ENCODE data around the gene MOCOS.
"Not testable (repeated sequence)": the region's sequence is repeated elsewhere in the genome, so short reads cannot be mapped to it uniquely, and the experiment has no call there.

Gene MOCOS

DNA sequence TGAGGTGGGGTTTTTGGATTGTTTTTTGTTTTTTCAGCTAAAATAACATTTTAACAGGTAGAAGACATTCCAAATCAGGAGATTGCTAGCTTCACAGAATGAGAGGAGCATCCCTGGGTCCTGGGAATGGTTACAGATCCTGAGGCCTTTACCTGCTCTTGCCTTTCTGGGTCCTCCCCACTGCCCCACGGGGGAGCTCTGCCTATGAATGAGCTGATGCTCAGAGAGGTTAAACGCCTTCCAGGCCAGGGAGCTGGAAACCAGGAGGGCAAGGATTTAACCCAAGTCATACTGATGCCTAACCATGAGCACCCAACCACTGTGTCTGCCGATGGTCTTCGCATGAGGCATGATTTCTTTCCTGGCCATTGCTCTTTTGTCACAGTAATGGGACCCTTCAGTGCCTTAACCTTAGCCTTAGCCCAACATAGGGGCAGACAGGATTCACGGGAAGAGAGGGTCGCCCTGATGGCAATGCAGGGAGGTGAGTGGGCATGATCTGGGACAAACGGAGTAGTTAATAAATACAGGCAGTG is 16.1 kb downstream of the MOCOS start:
- DNase-seq: no peak

DNA sequence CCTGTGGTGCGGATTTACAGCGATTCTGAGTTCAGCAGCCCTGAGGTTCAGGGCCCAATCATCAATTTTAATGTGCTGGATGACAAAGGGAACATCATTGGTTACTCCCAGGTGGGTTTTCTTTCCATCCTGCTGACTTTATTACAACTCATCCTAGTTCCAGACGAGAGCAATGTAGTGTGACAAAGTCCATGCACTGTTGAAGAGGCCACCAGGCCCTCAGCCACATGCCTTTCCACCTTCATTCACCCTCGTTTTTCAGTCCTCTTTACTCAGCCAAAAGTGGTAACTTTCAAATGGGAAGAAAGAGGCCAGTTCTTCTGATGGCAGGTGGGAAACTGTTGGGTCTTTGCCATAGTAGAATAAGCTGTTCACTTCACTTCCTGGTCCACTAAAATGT is 17.9 kb downstream of the MOCOS start:
- no peak for DNase-seq

DNA sequence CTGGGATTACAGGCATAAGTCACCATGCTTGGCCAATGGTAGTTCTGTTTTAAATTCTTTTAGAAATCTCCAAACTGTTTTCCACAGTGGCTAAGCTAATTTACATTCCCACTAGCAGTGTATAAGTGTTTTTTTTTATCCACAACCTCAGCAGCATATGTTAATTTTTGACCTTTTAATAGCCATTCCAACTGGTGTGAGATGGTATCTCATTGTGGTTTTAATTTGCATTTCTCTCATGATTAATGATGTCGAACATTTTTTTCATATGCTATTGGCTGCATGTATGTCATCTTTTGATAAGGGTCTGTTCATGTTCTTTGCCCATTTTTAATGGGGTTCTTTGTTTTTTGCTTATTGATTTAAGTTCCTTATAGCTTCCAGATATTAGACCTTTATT is 20.0 kb downstream of the MOCOS start:
- no peak for DNase-seq

DNA sequence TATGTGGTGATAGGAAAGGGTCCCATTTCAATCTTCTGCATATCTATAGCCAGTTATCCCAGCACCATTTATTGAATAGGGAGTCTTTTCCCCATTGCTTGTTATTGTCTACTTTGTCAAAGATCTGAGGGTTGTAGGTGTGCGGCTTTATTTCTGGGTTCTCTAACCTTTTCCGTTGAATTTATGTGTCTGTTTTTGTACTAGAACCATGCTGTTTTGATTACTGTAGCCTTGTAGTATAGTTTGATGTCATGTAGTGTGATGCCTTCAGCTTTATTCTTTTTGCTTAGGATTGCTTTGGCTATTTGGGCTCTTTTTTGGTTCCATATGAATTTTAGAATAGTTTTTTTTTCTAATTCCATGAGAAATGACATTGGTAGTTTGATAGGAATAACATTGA is 20.7 kb downstream of the MOCOS start:
- DNase-seq: not testable (repeated sequence)

DNA sequence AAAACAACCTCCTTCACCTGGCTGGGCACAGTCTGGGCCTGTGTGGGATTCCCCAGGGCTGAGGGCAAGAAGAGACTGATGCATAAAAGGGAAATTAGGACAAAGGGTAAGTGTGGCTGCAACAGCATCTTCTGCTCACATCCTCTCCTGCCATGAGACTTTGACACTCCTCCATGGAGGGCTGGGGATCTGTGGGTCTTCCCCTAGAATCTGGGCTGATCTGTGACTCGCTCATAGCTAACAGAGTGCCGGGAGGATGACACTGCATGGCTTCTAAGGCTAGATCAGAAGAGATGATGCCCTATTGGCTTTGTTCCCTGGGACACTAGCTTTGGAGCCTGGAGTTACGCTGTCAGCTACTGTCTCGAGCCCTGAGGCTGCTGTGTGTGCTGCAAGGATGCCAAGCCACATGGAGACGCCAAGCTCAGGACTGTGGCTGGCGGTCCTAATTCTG is 24.3 kb downstream of the MOCOS start:
- no peak for DNase-seq

DNA sequence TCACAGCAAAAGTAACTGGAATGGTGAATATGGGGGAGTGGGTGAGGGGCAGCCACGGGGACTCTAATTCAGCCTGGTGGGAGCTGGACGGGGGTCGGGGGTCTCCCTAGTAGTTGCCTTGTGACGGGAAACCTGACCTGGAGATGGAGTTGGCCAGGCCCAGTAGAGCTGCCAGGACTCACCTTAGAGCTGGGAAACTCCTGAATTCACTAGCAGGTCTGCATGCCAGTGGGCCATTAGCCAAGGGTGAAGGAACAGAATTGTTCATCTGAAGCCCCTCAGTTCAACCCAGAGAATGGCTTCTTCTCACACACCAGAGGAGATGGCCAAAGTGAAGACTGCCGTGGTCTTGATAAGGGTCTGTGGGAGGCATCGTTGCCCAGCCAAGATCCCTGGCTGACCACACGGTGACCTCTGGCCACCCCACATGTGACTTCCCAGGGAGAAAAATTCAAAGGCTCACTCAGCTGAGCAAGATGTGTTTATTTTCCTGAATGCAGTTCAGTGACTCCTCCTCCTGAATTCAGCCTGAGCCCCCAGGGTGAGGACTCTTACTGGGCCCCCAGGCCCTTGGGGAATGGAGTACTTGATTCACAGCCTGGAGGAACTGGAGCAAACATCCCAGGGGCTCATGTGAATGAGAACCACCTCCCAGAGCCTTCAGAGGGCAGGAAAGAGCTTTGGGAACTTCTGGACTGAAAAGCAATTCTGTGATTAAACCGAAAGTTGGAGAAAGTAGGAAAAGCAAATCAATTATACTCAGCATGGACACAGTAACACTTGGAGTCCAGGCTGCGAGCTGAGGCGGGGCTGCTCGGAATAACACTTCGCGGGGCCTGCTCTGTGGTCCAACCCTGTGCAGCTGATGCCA is 25.2 kb downstream of the MOCOS start:
- no peak for DNase-seq

DNA sequence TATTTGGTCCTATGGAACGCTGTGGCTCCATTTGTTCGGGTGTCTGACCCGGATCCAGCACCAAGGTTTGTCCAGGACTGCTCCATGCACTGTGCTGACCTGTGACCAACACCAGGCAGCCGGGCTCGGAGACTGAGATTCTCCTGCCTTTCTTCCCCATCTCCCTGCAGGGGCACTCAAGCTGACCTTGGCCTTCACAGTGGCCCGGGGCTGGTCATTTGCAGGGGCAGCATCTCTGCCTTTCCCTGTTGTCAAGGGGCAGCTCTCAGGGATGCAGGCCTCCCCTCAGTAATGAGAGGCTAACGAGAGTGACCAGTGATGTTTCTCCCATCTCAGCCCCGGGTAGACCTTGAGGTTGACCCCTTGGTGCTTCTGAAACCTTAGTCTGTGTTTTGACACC is 27.5 kb downstream of the MOCOS start:
- no peak for DNase-seq

DNA sequence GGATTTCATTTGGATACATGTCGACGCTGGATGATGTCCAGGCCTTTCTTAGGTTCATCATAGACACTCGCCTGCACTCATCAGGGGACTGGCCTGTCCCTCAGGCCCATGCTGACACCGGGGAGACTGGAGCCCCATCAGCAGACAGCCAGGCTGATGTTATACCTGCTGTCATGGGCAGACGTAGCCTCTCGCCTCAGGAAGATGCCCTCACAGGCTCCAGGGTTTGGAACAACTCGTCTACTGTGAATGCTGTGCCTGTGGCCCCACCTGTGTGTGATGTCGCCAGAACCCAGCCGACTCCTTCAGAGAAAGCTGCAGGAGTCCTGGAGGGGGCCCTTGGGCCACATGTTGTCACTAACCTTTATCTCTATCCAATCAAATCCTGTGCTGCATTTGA is 28.3 kb downstream of the MOCOS start:
- DNase-seq: no peak

DNA sequence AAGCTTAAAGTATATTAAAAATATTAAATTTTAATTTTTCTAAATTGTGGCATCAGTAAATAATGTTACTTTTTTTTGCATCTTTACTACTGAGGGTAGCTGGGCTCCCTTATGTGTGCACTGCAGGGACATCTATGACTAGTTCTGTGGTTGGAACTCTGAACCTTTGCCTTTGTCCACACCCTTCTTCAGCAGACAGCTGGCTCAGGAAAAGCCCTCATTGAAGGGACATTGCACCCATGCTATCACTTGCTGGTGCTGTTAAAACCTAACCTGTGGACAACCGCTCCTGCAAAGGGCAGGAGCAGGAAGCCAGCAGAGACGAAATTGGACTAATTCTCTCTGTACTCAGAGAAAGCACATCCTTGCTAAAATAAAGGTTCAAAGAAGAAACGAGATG is 30.1 kb downstream of the MOCOS start:
- DNase-seq: no peak

DNA sequence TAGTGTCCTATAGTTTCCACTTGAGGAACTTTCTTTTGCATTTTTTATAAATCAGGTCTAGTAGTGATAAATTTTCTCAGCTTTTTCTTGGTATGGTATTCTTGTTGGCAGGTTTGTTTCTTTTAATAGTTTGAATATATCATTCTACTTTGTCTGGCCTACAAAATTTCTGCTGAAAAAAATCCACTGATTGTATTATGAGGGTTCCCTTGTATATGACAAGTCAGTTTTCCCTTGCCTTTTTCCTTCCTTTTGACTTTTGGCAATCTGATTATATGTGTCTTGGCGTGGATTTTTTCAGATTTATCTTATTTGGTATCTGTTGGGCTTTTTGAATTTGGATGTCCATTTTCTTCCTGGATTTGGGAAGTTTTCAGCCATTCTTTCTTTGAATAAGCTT is 41.9 kb downstream of the MOCOS start:
- DNase-seq: no peak

DNA sequence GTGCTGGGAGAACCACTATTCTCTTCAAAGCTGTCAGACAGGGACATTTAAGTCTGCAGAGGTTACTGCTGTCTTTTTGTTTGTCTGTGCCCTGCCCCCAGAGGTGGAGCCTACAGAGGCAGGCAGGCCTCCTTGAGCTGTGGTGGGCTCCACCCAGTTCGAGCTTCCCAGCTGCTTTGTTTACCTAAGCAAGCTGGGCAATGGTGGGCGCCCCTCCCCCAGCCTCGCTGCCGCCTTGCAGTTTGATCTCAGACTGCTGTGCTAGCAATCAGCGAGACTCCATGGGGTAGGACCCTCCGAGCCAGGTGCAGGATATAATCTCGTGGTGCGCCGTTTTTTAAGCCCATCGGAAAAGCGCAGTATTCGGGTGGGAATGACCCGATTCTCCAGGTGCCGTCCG is 53.2 kb downstream of the MOCOS start:
- not testable (repeated sequence) for DNase-seq

DNA sequence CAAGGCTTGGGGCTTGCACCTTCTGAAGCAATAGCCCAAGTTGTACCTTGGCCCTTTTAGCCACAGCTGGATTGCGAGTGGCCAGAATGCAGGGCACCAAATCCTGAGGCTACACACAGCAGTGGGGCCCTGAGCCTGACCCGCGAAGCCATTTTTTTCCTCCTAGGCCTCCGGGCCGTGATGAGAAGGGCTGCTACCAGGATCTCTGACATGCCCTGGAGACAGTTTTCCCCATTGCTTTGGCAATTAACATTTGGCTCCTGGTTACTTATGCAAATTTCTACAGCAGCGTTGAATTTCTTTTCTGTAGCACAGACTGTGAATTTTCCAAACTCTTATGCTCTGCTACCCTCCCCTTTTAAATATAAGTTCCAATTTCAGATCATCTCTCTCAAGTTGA is 54.5 kb downstream of the MOCOS start:
- no peak for DNase-seq

DNA sequence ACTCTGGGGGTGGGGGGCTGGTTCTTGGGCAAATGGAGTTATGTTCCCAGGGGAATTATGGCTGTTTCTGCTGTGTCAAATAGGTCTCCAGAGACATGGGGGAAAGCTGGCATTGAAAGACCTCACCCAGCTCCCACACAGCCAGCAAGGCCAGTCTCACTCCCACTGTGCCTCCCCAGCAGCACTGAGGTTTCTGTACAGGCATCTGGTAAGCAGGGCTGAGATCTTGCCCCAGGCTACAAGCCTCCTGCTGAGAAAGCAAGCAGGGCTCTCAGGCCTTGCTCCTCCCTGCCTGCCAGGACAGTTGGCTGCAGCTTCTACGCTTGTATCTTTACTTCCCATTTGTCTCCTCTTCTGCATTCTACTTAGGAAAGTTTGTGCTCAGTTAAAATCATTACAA is 59.7 kb downstream of the MOCOS start:
- no peak for DNase-seq

DNA sequence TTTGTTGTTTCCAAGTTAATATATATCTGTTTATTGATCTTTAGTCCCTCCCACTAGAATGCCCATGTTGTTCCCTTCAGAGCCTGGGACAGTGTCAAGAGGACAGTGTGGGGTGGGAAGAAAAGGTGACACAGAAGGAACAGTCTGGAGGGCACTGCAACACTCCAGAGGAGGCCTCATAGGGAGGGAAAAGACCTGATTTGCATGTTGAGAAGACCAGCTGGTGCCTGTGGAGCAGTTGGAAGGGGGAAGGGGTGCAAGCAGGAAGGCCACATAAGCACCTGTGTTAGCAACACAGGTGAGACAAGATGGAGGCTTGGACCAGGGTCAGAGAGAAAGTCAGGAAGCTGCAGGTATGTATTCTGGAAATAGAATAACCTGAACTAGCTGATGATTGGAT is 62.1 kb downstream of the MOCOS start:
- no peak for DNase-seq

DNA sequence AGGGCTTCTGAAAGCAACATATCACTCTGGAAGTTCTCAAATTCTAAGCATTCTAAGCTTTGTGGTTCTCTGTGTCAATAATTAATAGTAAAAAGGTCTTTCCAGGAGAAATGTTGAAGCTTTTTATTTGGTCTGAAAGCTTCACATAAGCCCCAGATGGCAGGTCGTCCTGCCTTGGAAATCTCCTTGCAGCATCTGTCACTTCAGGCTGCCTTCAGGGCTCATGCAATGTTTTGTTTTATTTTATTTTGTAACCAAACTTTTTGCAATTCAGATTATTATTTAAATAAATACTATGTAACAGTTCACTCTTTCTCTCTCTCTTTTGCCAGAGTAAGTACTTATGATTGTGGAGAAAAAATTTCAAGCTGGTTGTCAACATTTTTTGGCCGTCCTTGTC is 63.5 kb downstream of the MOCOS start:
- no peak for DNase-seq

DNA sequence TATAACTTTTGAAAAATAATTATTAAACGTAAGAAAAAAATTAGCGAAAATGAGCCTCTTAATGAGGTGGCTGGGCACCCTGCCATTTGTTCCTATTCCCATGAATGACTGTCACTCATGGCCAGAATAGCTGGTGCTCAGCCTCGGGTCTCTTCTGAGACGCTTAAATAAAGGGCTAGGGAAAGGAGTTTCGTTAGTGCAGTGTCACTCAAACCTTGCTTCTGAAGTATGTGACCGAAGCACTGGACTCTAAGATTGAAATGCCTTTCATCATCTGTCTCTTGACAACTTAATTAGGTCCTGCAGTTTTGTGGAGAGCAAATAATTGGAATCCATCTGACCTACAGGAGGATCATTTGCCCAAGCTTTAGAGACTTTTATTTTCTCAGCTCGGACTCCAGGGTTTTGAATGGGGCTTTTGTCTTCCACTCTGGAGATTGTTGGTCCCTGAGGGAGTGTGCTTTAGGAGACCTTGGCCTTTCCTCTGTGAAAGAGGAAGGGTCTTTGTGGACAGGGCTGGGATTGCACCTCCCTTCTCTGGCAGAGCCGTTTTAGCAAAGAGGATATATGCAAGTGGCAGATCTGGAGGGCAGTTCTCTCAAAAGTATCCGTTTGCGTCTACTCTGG is 67.9 kb downstream of the MOCOS start:
- no peak for DNase-seq

DNA sequence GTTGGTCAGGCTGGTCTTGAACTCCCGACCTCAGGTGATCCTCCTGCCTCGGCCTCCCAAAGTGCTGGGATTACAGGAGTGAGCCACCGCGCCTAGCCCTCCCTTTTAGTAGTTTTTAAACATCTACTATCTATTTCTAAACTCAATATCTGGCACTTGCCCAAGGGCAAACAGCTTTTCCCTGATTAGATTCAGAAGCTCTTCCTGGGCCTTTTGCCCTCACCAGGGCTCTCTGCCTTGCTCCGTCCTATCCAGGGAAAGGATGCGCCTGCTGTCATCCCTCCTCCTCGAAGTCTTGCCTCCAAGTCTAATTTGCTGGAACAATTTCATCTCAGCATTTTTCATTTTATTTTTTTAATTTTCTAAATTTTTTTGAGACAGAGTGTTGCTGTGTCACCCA is 68.8 kb downstream of the MOCOS start:
- DNase-seq: no peak

DNA sequence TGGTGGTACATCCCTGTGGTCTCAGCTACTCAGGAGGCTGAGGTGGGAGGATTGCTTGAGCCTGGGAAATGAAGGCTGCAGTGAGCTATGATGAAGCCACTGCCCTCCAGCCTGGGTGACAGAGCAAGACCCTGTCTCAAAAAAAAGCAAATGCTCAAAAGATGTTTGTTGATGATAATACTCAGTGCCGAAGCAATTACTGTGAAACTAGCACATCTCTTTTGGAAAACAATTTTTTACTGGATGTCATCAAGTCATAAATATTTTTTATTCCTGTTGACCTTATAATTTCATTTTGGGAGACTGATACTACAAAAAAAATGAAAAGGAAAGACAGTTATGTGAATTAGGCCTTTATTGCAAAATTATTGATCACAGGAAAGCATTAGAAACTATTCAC is 75.7 kb downstream of the MOCOS start:
- no peak for DNase-seq

DNA sequence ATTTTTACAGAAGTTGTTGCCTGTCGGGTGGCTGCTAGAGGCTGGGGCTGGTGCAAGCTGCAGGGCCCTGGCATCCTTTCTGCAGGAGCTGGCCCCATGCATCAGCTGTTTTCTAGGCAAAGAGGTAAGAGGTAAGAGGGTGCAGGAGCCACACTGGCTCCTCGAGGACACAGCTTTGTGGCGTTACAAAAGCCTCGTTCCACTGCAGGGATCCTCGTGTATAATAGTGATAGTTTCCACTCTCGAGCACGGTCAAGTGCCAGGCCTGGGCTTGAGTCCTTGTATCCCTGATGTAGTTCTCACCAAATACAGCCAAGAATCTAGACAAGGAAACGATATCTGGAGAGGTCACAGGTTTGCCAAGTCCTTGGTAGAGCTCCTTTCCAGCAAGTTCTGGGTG is 77.0 kb downstream of the MOCOS start:
- DNase-seq: no peak

DNA sequence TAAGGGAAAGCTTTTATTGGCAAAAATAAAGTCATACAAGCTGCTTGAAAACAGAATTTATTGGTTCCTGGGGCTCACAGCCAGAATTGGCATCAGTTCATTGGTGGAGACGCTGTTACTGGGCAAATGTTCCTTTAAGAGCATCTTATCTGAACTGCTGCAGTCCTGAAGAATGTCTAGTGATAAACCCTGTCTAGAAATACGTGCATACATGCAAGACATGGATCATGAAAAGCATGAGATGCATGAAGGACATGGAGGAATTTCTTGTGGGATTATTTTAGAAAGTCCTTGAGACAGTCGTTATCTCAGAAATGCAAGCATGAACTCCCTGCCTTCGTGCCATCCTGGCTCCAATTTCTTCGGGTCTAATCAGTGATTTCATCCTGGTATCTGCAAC is 77.7 kb downstream of the MOCOS start:
- peak; percentile 2 for DNase-seq

DNA sequence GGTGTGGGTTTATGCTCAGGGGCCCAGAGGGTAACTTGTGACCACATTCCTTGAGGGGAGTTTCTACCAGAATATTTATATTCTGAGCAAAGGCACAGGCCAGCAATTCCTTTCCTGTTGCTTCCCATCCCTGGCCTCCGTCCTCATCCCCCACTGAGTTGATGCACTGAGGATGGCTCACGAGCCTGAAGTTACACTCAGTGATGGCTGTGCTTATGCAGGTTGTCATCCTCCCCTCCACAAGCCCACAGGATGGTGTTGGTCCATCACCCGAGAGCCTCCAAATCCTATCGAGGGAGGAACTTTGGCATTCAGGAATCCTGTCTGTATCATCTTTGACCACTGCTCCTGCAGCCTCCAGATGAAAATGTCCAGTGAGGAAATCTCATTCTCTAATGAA is 81.9 kb downstream of the MOCOS start:
- DNase-seq: no peak

DNA sequence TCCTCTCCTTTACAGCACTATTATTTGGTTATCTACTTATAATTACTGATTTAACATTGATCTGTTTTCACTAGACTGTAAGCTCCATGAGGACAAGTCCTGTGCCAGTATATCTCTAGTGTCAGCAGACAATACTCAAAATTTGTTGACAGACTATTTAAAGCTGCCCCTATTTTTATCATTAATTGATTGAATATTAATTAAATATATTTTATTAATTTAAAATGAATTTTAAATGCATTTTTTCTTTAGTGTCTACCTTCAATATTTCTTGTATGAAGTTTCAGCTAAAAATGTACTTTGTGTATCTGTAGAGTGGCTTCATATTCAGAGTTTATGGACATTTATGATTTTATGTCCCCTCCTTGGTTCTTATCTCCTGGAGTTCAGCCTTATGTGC is 83.9 kb downstream of the MOCOS start:
- no peak for DNase-seq

DNA sequence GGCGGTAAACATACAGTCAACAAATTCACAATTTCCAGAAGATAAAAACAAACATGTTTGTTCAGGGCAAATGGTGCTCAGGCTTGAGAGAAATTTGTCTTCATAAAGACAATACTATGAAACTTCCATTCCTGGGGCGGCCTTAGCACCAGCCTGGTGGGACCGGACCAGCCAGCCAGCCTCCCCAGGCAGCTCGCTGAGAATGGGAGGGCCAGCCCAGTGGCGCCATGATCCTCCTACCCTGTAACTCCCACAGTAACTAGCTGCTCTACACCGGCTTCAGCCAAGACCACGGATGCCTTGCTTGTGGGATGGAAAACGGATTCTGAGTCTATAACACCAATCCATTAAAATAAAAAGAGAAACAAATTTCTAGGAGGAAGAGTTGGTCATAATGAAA is 86.0 kb downstream of the MOCOS start:
- no peak for DNase-seq

DNA sequence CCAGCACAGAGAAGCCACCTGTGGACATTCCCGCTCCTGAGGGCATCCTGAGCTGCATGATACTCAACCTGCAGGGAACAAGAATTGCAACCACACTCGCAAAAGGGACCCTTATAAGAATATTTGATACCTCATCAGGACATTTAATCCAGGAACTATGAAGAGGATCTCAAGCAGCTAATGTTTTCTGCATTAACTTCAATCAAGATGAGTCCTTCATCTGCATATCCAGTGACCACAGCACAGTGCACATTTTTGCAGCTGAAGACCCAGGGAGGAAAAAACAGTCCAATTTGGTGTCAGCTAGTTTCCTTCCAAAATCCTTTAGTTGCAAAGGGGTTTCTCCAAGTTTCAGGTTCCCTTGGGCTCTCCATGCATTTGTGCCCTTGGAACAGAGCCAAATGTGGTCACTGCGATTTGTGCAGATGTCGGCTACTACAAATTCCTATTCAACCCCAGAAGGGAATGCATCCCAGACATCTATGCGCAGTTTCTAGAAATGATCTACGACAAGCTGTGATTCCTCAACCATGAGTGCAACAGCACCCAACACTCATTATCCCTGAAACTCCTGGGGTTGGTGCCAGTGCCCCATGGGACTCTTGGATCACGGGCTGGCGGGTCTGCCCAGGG is 86.9 kb downstream of the MOCOS start:
- no peak for DNase-seq

All from NCI-H446 treated with DMSO at 0.1 percent for 48 hours (cell line).